K562 (cell line): Measurements from ENCODE around the gene ORAI1. TPM values are rescaled to one million over a fixed set of nuclear protein-coding genes. Genes with fewer than 3 reads are reported as not detected.
A peak's percentile ranks its signal among the peaks of the same experiment; 100 is the strongest.

ENCODE experiments used
- BACH1 ChIP-seq: fragments of 200-800 bp; sonication (Bioruptor generic); IDR thresholded peaks from 2 replicates; pipeline ENCODE4 v1.6.1; 2016; ENCODE audit warnings: missing genetic modification characterization, missing compliant biosample characterization
- BCL6 ChIP-seq: fragments of 250-450 bp; sonication (Bioruptor Pico); IDR thresholded peaks from 2 replicates; pipeline ENCODE4 v1.4.0; 2020
- CAMTA2 ChIP-seq: fragments of 250-450 bp; sonication (Bioruptor Pico); conservative IDR thresholded peaks from 2 replicates; pipeline ENCODE4 v1.5.1; 2022
- CCNT2 ChIP-seq: IDR thresholded peaks from 2 replicates; pipeline ENCODE4 v1.6.1; 2011; ENCODE audit warnings: borderline replicate concordance, low read depth, mild to moderate bottlenecking, moderate library complexity, mixed read lengths, low read length; ENCODE audit not compliant: insufficient read length; ENCODE audit errors: extremely low read depth
- CREB1 ChIP-seq, 2 experiments: sonication (generic) in 1 of 2; formaldehyde crosslinking in 1 of 2; IDR thresholded peaks; 2 replicates each; pipeline versions ENCODE4 v1.6.1 to v1.8.0; 2012 to 2022; ENCODE audit warnings: inconsistent platforms in 1 of 2, mild to moderate bottlenecking in 1 of 2, missing genetic modification reagents in 1 of 2, moderate library complexity in 1 of 2
- DPF2 ChIP-seq: fragments of 450-650 bp; IDR thresholded peaks from 2 replicates; pipeline ENCODE4 v1.6.1; 2016
- EP400 ChIP-seq: fragments of 450-650 bp; IDR thresholded peaks from 2 replicates; pipeline ENCODE4 v1.6.1; 2017; ENCODE audit warnings: antibody characterized with exemption, mild to moderate bottlenecking, moderate library complexity
- FOSL1 ChIP-seq: fragments of 200-800 bp; sonication (Bioruptor generic); conservative IDR thresholded peaks from 2 replicates; pipeline ENCODE4 v1.6.1; 2016; ENCODE audit warnings: missing genetic modification characterization, missing compliant biosample characterization
- HCFC1 ChIP-seq: IDR thresholded peaks from 2 replicates; pipeline ENCODE4 v1.6.1; 2012; ENCODE audit warnings: low read depth, low read length, improper control_type of control experiment
- HEY1 ChIP-seq: fragments of 250-450 bp; sonication (Bioruptor Pico); IDR thresholded peaks from 2 replicates; pipeline ENCODE4 v1.5.0; 2020; ENCODE audit warnings: mild to moderate bottlenecking, moderate library complexity, borderline replicate concordance
- ILK ChIP-seq: fragments of 450-650 bp; IDR thresholded peaks from 2 replicates; pipeline ENCODE4 v1.6.1; 2016; ENCODE audit warnings: missing genetic modification characterization, low read depth, mild to moderate bottlenecking, missing compliant biosample characterization, moderate library complexity, borderline replicate concordance
- MAFG ChIP-seq: fragments of 450-650 bp; conservative IDR thresholded peaks from 2 replicates; pipeline ENCODE4 v1.6.1; 2016; ENCODE audit warnings: missing genetic modification characterization, missing compliant biosample characterization
- MECOM ChIP-seq: fragments of 250-450 bp; sonication (Bioruptor Pico); IDR thresholded peaks from 2 replicates; pipeline ENCODE4 v1.8.0; 2022; ENCODE audit warnings: inconsistent platforms
- MEF2A ChIP-seq: IDR thresholded peaks from 2 replicates; pipeline ENCODE4 v1.6.1; 2011; ENCODE audit warnings: low read depth, mild to moderate bottlenecking, low read length, moderate library complexity; ENCODE audit not compliant: control insufficient read depth
- NFE2L1 ChIP-seq: fragments of 450-650 bp; IDR thresholded peaks from 2 replicates; pipeline ENCODE4 v1.6.1; 2016; ENCODE audit warnings: missing genetic modification characterization, low read depth, mild to moderate bottlenecking, missing compliant biosample characterization, moderate library complexity, borderline replicate concordance
- NR1H2 ChIP-seq: sonication (generic); formaldehyde crosslinking; IDR thresholded peaks from 2 replicates; pipeline ENCODE4 v1.4.0; 2020; ENCODE audit warnings: mild to moderate bottlenecking, missing genetic modification reagents
- PHB ChIP-seq: fragments of 250-450 bp; sonication (Bioruptor Pico); IDR thresholded peaks from 2 replicates; pipeline ENCODE4 v1.5.0; 2021
- POU5F1 ChIP-seq: fragments of 150-350 bp; IDR thresholded peaks from 2 replicates; pipeline ENCODE4 v1.6.1; 2014; ENCODE audit warnings: borderline replicate concordance, low read length, low read depth, mild to moderate bottlenecking; ENCODE audit not compliant: partially characterized antibody
- PREB ChIP-seq: sonication (generic); formaldehyde crosslinking; IDR thresholded peaks from 2 replicates; pipeline ENCODE4 v1.8.1; 2023; ENCODE audit warnings: mild to moderate bottlenecking, missing genetic modification reagents
- RBM22 ChIP-seq: fragments of 200-400 bp; formaldehyde crosslinking; IDR thresholded peaks from 2 replicates; pipeline ENCODE4 v1.6.1; 2018; ENCODE audit warnings: low read length, low read depth; ENCODE audit not compliant: poor library complexity, severe bottlenecking
- RFX5 ChIP-seq: IDR thresholded peaks from 2 replicates; pipeline ENCODE4 v1.6.1; 2011; ENCODE audit warnings: low read depth, mild to moderate bottlenecking, improper control_type of control experiment, low read length
- TARDBP ChIP-seq: fragments of 450-650 bp; IDR thresholded peaks from 2 replicates; pipeline ENCODE4 v1.6.1; 2016
- TCF15 ChIP-seq: fragments of 250-450 bp; sonication (Bioruptor Pico); IDR thresholded peaks from 2 replicates; pipeline ENCODE4 v1.8.0; 2022; ENCODE audit warnings: moderate library complexity, mild to moderate bottlenecking, inconsistent platforms
- UBTF ChIP-seq, 2 experiments: IDR thresholded peaks; 2 replicates each; pipeline ENCODE4 v1.6.1; 2012; ENCODE audit warnings: improper control_type of control experiment in 2 of 2, low read depth in 2 of 2, low read length in 2 of 2, borderline replicate concordance in 1 of 2
- ZFPM2 ChIP-seq: fragments of 250-450 bp; sonication (Bioruptor Pico); IDR thresholded peaks from 2 replicates; pipeline ENCODE4 v1.5.1; 2022; ENCODE audit warnings: mild to moderate bottlenecking
- ZNF696 ChIP-seq: fragments of 250-450 bp; sonication (Bioruptor Pico); conservative IDR thresholded peaks from 2 replicates; pipeline ENCODE4 v1.4.0; 2020; ENCODE audit warnings: mild to moderate bottlenecking, moderate library complexity
- ZNF76 ChIP-seq: fragments of 250-450 bp; sonication (Bioruptor Pico); IDR thresholded peaks from 2 replicates; pipeline ENCODE4 v1.4.0; 2020; ENCODE audit warnings: mild to moderate bottlenecking, moderate library complexity, borderline replicate concordance
- ZNF830 ChIP-seq: fragments of 250-450 bp; sonication (Bioruptor Pico); IDR thresholded peaks from 2 replicates; pipeline ENCODE4 v1.5.0; 2021; ENCODE audit warnings: mild to moderate bottlenecking
- polyA plus RNA-seq, 8 experiments: library from polyadenylated mRNA; depleted of rRNA in 4 of 8; stranded (reverse) in 5 of 8; unstranded in 3 of 8; fragments of >200 nt; fragmentation: Nextera tagmentation in 2 of 8; fragmentation: Illumina TruSeq in 1 of 8; extraction: Ambion mirVana in 2 of 8; extraction: Trizol in 1 of 8; gene quantifications; 2 replicates each; pipeline versions ENCODE4 v1.2.1 to v1.2.3, GENCODE V29; 2011 to 2014; ENCODE audit warnings: inconsistent platforms in 1 of 8, missing spikeins in 1 of 8
- total RNA-seq, 7 experiments: library from RNA; depleted of rRNA in 6 of 7; stranded (reverse); fragments of >200 nt in 6 of 7; fragmentation: Illumina TruSeq in 2 of 7; extraction: Trizol in 2 of 7; gene quantifications; 2 replicates each; pipeline versions ENCODE4 v1.2.1 to v1.2.3, GENCODE V29; 2011 to 2021; ENCODE audit warnings: low replicate concordance in 1 of 7

Gene ORAI1
- total and polyA plus RNA-seq, 9 of the 15 experiments (the other 6 are each of a cell fraction or from before 2014, with no cell fraction given): 2.6 to 23.8 (median 9.3) TPM

- no peak for TF ChIP-seq MECOM
- TF ChIP-seq RBM22: no peak
- TF ChIP-seq ZFPM2 (CRISPR knock-in tag): no peak
- TF ChIP-seq DPF2: peak; percentile 94
- TF ChIP-seq PHB (CRISPR knock-in tag): no peak
- peak in 1 of 2 experiments; percentile 32; a peak in 1 of 4 replicates for TF ChIP-seq UBTF (IDR thresholded peaks at IDR 0.05; ENCODE audit: borderline replicate concordance in 1 of 2, low read depth in 2 of 2, low read length in 2 of 2)
- TF ChIP-seq BACH1 (tag): peak; percentile 34; the same call in 1 of the 2 replicates
- no peak for TF ChIP-seq PREB
- no peak for TF ChIP-seq MAFG (tag)
- TF ChIP-seq NR1H2 (CRISPR knock-in tag): no peak
- TF ChIP-seq NFE2L1: no peak
- peak; percentile 68 for TF ChIP-seq FOSL1
- TF ChIP-seq MEF2A: peak; percentile 30; the same call in 1 of the 2 replicates
- TF ChIP-seq TARDBP: no peak
- TF ChIP-seq TCF15: no peak
- no peak for TF ChIP-seq ZNF830 (CRISPR knock-in tag)
- no peak for TF ChIP-seq HCFC1
- TF ChIP-seq ZNF76 (CRISPR knock-in tag): no peak
- TF ChIP-seq POU5F1: no peak
- no peak for TF ChIP-seq ILK (tag)
- TF ChIP-seq RFX5: no peak
- TF ChIP-seq EP400: no peak
- no peak for TF ChIP-seq CCNT2
- no peak for TF ChIP-seq ZNF696 (CRISPR knock-in tag)
- TF ChIP-seq CREB1 (IDR thresholded peaks at IDR 0.05): peak; percentile 55
- TF ChIP-seq CREB1 (CRISPR knock-in tag; IDR thresholded peaks at IDR 0.05): no peak; the same call in 1 of the 2 replicates
- no peak for TF ChIP-seq BCL6
- TF ChIP-seq CAMTA2 (CRISPR knock-in tag): no peak
- no peak for TF ChIP-seq HEY1
Measured at GRCh38 chr12:121649819-121650353, 23.6 kb downstream of the ORAI1 start (continued).
